ENCODE results near the gene SFR1.

SFR1 gene

DNA sequence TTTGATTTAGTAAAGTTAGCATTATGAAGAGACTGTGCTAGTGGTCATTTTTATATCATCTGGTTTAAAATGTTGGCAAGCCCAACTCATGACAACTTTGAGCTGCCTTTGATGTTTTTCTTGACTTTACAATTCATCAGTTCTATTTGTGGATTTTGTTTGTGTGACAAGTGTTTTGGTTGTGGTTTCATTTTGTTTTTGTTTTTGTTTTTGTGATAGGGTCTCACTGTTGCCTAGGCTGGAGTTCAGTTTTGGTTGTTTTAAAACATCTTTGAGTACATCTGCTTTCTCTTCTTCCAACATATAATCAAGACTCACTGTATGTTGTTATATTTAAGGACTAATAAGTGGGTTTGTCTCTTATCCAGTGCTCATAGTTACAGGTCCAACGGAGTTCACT is 17.6 kb upstream of the SFR1 start:
- Histone ChIP-seq H3K27ac (ENCODE audit: low read depth, low read length) (no peak overlapping the region), H3K4me1 (ENCODE audit: control insufficient read depth, insufficient read depth, low read length, unreplicated experiment) (peaks cover 31% of the 10 kb centered on the region), H3K27me3 (ENCODE audit: insufficient read depth, low read length) (no peaks in the 10 kb centered on the region), H3K36me3 (ENCODE audit: insufficient read depth, low read length) (no peaks in the 10 kb centered on the region), H3K4me3 (ENCODE audit: low read depth, low read length) (no peak overlapping the region), H2AFZ (ENCODE audit: low read length, unreplicated experiment) (no peak overlapping the region), H3K79me2 (ENCODE audit: control insufficient read depth, insufficient read depth, low read length, unreplicated experiment) (no peaks in the 10 kb centered on the region)

DNA sequence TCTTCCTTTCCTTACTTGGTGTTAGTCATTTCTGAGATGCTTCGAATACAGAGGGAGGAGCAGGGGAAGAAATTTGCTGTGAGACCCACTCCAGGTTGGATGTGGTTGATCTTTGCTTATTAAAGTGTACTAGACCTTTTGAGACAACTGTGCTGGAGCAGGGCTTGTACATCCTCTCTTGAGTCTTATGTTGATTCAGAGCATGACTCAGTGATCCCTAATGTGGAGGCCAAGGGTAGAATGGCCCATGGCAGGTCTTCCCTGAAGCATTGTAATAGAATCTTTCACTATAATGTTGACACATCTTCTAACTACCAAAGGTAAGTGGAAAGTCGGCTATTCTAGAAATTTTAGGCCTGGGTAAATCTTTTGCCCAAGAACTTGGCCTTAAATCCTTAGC is 17.0 kb upstream of the SFR1 start:
- H2AFZ ChIP-seq (ENCODE audit: low read length, unreplicated experiment) = no peak overlapping the region
- peaks cover 31% of the 10 kb centered on the region for H3K4me1 ChIP-seq (ENCODE audit: control insufficient read depth, insufficient read depth, low read length, unreplicated experiment)
- no peaks in the 10 kb centered on the region for H3K79me2 ChIP-seq (ENCODE audit: control insufficient read depth, insufficient read depth, low read length, unreplicated experiment)
- no peaks in the 10 kb centered on the region for H3K27me3 ChIP-seq (ENCODE audit: insufficient read depth, low read length)
- H3K4me3 ChIP-seq (ENCODE audit: low read depth, low read length) = no peak overlapping the region
- H3K36me3 ChIP-seq (ENCODE audit: insufficient read depth, low read length) = no peaks in the 10 kb centered on the region
- H3K27ac ChIP-seq (ENCODE audit: low read depth, low read length) = no peak overlapping the region

DNA sequence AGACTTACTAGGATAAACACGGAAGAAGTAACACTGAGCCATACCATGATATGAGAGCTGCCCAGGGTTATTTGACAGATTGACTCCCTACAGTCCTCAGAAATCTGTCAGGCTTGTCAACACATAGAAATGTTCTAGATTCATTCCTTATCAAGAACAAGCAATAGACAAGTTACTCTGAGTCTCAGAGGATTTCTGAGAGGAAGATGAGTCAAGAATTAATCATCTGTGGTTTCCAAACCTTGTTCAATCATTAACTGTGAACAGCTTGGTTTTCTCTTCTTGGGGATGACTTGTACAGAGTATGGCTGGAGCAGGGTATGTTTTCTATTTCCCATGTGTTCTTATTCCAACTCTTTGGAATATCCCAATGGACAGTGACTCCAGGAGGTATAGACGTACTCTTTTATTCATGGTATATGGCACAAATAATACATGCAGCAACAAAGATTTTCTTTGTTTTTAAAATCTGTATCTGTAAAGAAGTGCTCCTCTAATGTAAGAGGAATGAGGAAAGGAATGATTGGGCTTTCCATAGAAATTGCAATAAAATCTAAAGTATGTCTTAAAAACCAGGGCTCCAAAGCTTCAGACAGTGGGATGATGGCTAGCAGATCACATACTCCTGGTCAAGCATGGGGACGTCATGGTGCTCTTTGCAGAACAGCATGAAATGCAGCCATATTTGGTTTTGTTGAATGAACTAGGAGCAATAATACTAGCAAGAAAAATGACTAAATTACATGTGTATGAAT is 11.9 kb upstream of the SFR1 start:
- Histone ChIP-seq H3K4me3 (ENCODE audit: low read depth, low read length) (peak overlapping the region; percentile 8; the same call in 1 of the 2 replicates), H3K79me2 (ENCODE audit: control insufficient read depth, insufficient read depth, low read length, unreplicated experiment) (no peaks in the 10 kb centered on the region), H3K36me3 (ENCODE audit: insufficient read depth, low read length) (no peaks in the 10 kb centered on the region), H2AFZ (ENCODE audit: low read length, unreplicated experiment) (no peak overlapping the region), H3K27me3 (ENCODE audit: insufficient read depth, low read length) (no peaks in the 10 kb centered on the region), H3K4me1 (ENCODE audit: control insufficient read depth, insufficient read depth, low read length, unreplicated experiment) (peaks cover 21% of the 10 kb centered on the region), H3K27ac (ENCODE audit: low read depth, low read length) (peak overlapping the region; percentile 73)

DNA sequence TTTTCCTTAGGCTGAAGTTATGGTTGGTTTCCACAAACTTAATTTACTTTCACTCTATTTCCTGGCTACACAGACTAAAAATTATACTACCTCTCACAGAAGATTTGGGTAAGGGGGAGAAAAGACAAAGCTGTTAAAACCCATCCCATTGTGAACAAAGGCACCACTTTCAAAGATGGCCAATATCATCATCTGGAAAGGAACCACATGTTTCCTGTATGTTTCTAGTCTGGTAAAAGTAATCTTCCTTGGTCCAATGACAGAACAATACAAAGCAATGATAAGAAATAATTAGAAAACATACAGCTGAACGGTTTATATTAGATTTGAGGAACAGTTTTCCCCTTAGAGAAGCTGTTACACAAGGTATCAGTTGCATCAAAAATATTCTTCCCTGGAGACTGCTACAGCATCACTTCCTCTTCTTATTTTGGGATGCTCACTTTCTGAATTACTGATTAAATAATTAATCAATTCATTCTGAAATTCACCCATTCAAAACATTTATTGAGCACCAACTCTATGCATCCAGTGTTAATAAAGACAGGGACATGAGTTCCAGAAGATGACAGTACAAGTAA is 8.5 kb upstream of the SFR1 start:
- Histone ChIP-seq H2AFZ (ENCODE audit: low read length, unreplicated experiment) (no peak overlapping the region), H3K36me3 (ENCODE audit: insufficient read depth, low read length) (no peaks in the 10 kb centered on the region), H3K79me2 (ENCODE audit: control insufficient read depth, insufficient read depth, low read length, unreplicated experiment) (no peaks in the 10 kb centered on the region), H3K4me3 (ENCODE audit: low read depth, low read length) (no peak overlapping the region), H3K4me1 (ENCODE audit: control insufficient read depth, insufficient read depth, low read length, unreplicated experiment) (peaks cover 31% of the 10 kb centered on the region), H3K27ac (ENCODE audit: low read depth, low read length) (no peak overlapping the region), H3K27me3 (ENCODE audit: insufficient read depth, low read length) (no peaks in the 10 kb centered on the region)

DNA sequence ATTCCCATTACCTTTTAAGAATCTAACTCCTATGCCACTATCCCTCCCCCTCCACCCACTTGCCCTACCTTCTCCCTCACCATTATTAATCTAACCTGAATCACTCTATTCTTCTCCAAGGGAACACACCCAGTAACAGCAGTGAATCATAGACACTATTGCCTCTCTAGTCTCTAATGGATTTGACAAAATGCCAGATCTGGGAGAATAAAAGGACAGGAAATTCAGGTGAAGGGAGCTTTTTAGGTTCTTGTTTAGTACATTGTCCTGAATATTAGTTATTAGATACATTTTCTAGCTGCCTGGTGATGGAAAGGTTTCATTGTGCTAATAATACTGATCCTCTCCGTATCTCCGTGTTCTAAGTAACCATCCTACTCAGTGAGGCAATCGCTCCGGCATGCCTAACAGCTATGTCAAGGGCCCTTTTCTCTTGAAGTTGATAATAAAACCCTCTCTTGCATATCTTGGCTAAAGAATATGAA is 4.1 kb upstream of the SFR1 start:
- Histone ChIP-seq H3K36me3 (ENCODE audit: insufficient read depth, low read length) (no peaks in the 10 kb centered on the region), H3K27ac (ENCODE audit: low read depth, low read length) (peak overlapping the region; percentile 57), H3K4me3 (ENCODE audit: low read depth, low read length) (no peak overlapping the region), H3K4me1 (ENCODE audit: control insufficient read depth, insufficient read depth, low read length, unreplicated experiment) (peaks cover 30% of the 10 kb centered on the region), H3K79me2 (ENCODE audit: control insufficient read depth, insufficient read depth, low read length, unreplicated experiment) (peaks cover 3% of the 10 kb centered on the region), H2AFZ (ENCODE audit: low read length, unreplicated experiment) (no peak overlapping the region), H3K27me3 (ENCODE audit: insufficient read depth, low read length) (no peaks in the 10 kb centered on the region)

DNA sequence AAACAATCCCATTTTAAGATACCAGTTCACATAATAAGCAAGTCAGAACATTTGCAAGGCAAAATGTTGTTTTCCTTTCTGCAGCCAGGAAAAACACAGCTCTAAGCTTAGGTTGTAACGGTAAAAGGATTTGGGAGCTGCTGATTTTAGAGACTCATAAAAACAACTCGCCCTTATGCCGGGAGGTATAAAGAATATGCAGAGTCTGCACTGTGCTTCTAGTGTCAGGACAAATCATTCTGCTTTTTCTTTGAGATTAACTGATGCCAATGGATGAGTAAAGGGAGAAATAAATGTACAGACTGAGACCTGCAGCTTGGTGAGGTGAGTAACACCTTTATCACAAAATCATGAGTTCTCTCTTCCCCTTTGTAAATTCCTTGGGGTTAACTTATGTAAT is 2.0 kb upstream of the SFR1 start:
- Histone ChIP-seq H3K36me3 (ENCODE audit: insufficient read depth, low read length) (no peaks in the 10 kb centered on the region), H3K27me3 (ENCODE audit: insufficient read depth, low read length) (no peaks in the 10 kb centered on the region), H3K4me3 (ENCODE audit: low read depth, low read length) (no peak overlapping the region), H3K79me2 (ENCODE audit: control insufficient read depth, insufficient read depth, low read length, unreplicated experiment) (peaks cover 5% of the 10 kb centered on the region), H2AFZ (ENCODE audit: low read length, unreplicated experiment) (peak overlapping the region; percentile 66), H3K27ac (ENCODE audit: low read depth, low read length) (peak overlapping the region; percentile 100), H3K4me1 (ENCODE audit: control insufficient read depth, insufficient read depth, low read length, unreplicated experiment) (peaks cover 30% of the 10 kb centered on the region)

DNA sequence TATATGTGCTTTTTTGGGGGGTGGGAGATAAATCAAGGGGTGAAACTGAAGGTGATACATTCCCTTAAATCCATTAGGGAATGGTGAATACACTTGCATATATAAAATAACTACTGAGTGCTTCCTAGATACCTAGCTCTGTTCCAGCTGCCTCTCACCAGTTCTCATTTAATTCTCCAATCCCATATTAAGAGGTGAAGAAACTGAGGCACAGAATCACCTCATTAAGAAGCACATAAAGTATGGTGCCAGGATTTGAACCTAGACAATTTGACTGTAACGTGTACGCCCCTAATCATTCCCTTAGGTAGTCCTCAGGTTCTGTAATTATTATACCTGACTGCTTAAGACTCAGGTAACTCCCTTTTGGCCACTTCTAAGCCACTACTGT is 1.5 kb upstream of the SFR1 start:
- peak overlapping the region; percentile 12 for H2AFZ ChIP-seq (ENCODE audit: low read length, unreplicated experiment)
- H3K36me3 ChIP-seq (ENCODE audit: insufficient read depth, low read length) = no peaks in the 10 kb centered on the region
- H3K4me1 ChIP-seq (ENCODE audit: control insufficient read depth, insufficient read depth, low read length, unreplicated experiment) = peaks cover 30% of the 10 kb centered on the region
- H3K27me3 ChIP-seq (ENCODE audit: insufficient read depth, low read length) = no peaks in the 10 kb centered on the region
- peak overlapping the region; percentile 100 for H3K27ac ChIP-seq (ENCODE audit: low read depth, low read length)
- H3K4me3 ChIP-seq (ENCODE audit: low read depth, low read length) = peak overlapping the region; percentile 86
- peaks cover 5% of the 10 kb centered on the region for H3K79me2 ChIP-seq (ENCODE audit: control insufficient read depth, insufficient read depth, low read length, unreplicated experiment)

DNA sequence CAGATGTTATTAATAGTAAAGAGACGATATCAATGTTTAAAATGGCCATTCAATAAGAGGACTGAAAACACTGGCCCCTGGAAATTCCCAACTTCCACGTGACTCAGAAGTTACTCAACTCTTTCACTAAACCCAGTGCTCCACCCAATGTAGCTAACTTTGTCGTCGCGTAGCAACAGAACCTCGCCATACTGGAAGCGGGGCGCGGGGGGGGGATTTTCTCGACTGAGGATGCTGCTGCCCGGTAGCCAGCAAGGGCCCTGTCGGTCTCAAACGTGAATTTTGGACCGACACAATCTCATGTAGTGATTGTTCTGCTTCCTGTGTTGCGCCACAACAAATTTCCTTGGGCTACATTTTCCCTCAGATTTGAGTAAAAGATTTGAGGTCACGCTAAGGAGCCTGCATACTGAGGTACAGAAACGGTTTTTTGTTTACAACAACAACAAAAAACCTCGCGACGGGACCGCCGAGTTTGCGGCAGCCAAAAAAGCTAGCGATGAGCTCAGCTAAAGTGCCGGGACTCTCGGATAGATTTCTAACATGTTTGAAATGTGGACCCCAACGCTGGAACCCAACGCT is 977 bp upstream of the SFR1 start:
- peak overlapping the region; percentile 10 for H2AFZ ChIP-seq (ENCODE audit: low read length, unreplicated experiment)
- no peaks in the 10 kb centered on the region for H3K36me3 ChIP-seq (ENCODE audit: insufficient read depth, low read length)
- peaks cover 5% of the 10 kb centered on the region for H3K79me2 ChIP-seq (ENCODE audit: control insufficient read depth, insufficient read depth, low read length, unreplicated experiment)
- H3K4me3 ChIP-seq (ENCODE audit: low read depth, low read length) = peak overlapping the region; percentile 86
- H3K27ac ChIP-seq (ENCODE audit: low read depth, low read length) = peak overlapping the region; percentile 100
- H3K27me3 ChIP-seq (ENCODE audit: insufficient read depth, low read length) = no peaks in the 10 kb centered on the region
- H3K4me1 ChIP-seq (ENCODE audit: control insufficient read depth, insufficient read depth, low read length, unreplicated experiment) = peaks cover 30% of the 10 kb centered on the region

DNA sequence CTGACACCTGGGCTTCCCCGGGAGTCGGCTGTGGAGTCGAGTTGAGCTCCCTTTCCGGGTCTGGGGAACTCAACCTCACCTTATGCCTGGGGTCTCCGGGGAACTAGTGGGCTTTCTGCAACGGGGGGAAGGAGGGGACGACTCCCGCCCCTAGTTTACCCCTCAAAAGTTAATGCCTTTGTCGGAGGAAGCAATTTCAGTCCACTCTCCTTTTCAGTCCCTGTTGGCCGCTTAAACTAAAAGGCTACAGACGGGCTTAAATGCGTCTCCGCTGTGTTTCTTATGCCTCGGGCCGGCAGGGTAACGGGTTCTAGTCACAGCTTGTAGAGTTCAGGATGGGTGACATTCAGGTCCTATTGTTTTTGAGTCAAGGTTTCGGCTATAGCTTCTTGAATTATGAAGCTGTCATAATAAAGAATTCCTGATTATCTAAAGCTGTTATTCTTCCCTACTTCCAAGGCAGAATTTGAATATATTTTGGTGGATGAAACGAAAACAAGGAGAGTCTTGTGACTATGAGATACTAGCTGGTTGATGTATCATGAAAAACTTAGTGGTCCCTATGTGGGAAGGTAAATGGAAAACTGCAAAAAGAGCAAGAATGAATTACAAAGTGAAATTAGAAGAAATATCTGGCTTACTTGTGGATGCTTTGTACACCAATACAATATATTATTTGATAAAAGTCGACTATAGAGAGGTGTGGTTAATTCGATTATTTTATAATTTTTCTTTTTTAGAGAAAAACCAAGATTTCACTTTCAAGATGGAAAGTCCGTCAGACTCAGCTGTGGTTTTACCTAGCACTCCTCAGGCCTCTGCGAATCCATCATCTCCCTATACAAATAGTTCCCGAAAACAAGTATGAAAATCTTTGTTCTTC is 495 bp downstream of the SFR1 start:
- H3K79me2 ChIP-seq (ENCODE audit: control insufficient read depth, insufficient read depth, low read length, unreplicated experiment) = peaks cover 5% of the 10 kb centered on the region
- H3K4me1 ChIP-seq (ENCODE audit: control insufficient read depth, insufficient read depth, low read length, unreplicated experiment) = peaks cover 26% of the 10 kb centered on the region
- no peaks in the 10 kb centered on the region for H3K36me3 ChIP-seq (ENCODE audit: insufficient read depth, low read length)
- peak overlapping the region; percentile 79 for H3K27ac ChIP-seq (ENCODE audit: low read depth, low read length)
- H2AFZ ChIP-seq (ENCODE audit: low read length, unreplicated experiment) = peak overlapping the region; percentile 72
- H3K4me3 ChIP-seq (ENCODE audit: low read depth, low read length) = peak overlapping the region; percentile 85
- H3K27me3 ChIP-seq (ENCODE audit: insufficient read depth, low read length) = no peaks in the 10 kb centered on the region

DNA sequence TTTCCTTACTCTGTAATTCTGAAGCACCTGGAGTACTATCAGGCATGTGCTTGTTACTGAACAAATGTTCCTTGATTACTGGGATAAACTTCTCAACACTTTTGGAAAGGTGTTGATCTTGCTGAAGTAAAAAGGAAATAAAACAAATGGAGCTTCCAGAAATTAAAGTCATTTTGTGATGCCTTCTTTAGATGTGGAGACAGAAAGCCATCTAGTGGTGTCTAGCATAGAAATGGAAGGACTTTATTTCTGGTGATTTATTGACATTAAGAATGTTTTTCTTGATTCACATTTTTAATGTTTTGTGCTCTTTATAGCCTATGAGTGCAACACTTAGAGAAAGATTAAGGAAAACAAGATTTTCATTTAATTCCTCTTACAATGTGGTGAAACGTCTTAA is 1.4 kb downstream of the SFR1 start:
- peak overlapping the region; percentile 79; the same call in 1 of the 2 replicates for H3K27ac ChIP-seq (ENCODE audit: low read depth, low read length)
- no peaks in the 10 kb centered on the region for H3K27me3 ChIP-seq (ENCODE audit: insufficient read depth, low read length)
- H3K79me2 ChIP-seq (ENCODE audit: control insufficient read depth, insufficient read depth, low read length, unreplicated experiment) = peaks cover 5% of the 10 kb centered on the region
- peak overlapping the region; percentile 85 for H3K4me3 ChIP-seq (ENCODE audit: low read depth, low read length)
- peaks cover 20% of the 10 kb centered on the region for H3K4me1 ChIP-seq (ENCODE audit: control insufficient read depth, insufficient read depth, low read length, unreplicated experiment)
- H3K36me3 ChIP-seq (ENCODE audit: insufficient read depth, low read length) = no peaks in the 10 kb centered on the region
- no peak overlapping the region for H2AFZ ChIP-seq (ENCODE audit: low read length, unreplicated experiment)
